A549 treated with AZD9567 at 1 μM for 4 hours (cell line): ENCODE measurements around the gene L3MBTL4. TPM values are rescaled to one million over a fixed set of nuclear protein-coding genes. Genes with fewer than 3 reads are reported as not detected.

Source experiments
- total RNA-seq: library from RNA; stranded (reverse); fragments of 200-300 nt; extraction: Qiagen RNA extraction; gene quantifications from 5 replicates; pipeline ENCODE4 v1.2.3, GENCODE V29; 2022; ENCODE audit not compliant: insufficient read depth

L3MBTL4 gene
- not detected in 5 replicates for total RNA-seq

DNA sequence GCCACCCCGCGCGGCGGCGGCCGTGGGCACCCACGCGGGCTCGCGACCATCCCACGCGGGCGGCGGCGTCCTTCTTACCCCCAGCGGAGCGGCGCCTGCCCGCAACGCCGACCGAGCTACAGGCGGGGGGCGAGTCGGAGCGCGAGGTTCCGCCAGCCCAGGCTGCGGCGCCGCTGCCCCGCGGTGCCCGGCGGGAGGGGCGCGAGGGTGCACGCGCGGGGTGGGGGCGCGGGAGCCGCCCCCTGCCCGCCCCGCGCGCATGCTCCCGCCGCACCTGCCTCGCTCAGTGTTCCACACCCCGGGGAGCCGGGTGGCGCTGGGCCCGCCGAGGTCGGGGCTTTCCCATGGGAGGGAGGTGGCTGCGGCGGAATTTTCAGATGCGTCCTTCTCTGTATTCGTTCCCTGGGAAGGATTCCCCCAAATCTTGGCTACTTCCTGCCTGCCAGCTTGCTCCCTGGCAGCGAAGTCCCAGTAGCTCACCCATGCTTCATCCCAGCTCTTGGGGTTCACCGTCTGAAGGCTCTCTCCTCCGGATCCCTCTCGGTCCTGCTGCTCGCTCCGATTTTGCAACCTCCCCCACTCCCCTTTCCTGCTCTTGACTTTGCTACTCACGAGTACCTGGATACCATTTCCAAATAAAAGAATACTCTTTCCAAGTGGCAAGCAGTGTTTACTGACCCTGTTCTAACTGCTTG, at the start of gene L3MBTL4:
L3MBTL4 (minus strand) TSS at position 189 of the 695 bp plus-strand sequence. CDS start 103,286 bp downstream, outside the sequence.

